ENCODE data around the gene VPS13D.
"Not testable (repeated sequence)": the region's sequence is repeated elsewhere in the genome, so short reads cannot be mapped to it uniquely, and the experiment has no call there.

The VPS13D gene

DNA sequence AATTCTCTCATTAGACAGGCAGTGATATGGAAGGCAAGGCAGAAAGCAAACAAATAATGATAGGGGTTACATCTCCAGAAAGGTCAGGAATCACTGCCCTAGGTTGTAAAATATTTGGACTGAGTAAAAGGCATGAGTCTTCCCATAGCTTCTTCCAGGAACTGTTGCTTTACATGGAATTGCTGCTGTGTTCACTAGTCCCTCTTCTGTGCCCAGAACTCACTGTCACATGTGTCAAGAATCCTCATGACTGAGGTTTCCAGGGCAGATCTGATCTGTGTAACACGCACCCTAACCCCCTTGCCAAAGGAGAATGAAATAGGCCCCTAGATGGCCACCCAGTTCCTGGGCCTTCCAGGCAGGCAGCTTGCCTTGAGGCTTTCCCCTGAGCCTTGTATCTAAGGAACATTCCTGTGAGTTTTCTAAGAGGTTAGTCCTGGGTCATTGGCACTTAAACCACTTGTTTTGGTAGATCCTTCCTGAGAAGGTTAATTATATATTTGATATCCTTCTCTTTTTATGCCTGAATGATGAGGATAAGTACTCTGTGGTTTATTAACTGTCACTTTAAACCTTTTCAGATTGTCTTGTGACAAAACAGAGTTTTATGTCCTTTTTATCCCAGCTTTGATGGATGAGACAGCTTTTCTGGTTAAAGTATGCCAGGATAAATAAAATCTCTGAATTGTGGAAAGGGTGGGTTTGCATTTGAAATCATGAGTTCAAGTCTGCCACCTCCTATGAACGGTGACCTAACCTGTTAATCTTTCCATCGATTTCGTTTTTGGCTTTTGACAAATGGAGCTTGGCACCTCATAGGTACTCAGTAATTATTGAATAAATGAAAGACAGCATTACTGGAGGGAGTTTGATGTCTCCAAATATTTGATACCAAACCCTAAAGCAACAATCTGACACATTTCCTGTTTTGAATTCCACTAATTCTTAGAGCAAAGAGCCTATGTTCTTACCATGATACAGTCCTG lies 224.9 kb downstream of the VPS13D start:
- DNase-seq = no peak

DNA sequence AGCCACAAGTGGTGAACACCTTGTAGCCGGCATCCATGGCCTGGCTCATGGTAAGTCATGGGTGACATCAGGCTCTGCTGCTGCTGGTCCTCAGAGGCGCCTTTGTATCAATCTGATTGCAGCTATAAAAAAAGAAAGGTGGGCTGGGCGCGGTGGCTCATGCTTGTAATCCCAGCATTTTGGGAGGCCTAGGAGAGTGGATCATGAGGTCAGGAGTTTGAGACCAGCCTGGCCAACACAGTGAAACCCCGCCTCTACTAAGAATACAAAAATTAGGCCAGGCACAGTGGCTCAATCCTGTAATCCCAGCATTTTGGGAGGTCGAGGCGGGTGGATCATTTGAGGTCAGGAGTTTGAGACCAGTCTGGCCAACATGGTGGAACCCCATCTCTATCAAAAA lies 226.3 kb downstream of the VPS13D start:
- DNase-seq = not testable (repeated sequence)

DNA sequence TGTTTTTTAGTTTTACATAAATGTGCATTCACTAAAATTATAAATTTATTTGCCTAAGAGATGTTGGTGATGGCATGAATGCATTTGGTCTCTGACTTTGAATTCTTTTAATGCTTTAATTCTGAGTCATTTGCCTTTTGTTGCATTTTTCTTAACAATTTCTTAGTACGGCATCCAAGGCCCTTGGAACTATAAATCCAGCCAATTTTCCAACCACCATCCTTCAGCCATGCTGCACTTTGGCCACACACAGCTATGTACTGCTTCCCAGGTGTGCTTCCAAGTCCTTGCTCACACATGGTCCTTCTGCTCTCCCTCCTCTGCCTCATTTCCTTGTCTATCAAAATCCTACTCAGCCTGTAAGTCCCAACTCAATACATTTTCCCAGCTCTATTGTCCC lies 227.1 kb downstream of the VPS13D start:
- DNase-seq = no peak

DNA sequence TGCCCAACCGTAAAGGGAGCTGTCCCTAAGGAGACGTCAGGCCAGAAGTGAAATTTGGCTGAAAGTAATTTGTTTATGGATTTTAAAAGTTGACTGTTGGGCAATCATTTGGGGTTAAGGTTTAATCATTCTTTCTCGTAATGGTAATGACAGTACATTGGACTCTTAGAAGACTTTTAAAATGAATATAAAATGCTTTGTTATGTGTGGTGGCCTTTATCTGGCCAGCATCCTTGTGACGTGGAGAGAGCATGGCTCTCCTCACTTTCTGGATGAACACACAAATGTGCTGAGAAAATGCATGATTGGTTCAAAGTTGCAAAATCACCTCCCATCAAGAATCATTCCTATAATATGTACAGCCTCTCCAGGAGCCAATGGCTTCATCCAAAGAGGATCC lies 227.9 kb downstream of the VPS13D start:
- DNase-seq = no peak

DNA sequence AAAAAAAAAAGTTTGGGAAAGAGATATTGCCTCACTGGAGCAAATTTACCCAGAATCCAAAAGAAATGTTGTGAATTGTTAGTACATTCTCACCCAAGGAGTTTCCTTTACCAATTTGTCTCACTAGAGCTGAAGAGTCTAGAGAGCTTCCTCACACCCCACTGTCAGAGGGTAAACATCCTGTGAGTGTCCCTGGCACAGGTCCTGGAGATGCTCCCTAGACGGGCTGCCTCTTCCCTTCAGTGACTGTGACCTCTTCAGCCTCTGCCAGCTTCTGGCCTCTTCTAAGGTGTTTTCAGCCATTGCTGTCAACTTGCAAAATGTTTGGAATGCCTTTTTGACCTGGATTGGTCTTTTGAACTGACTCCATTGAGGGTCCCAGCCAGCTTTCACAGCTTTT lies 228.7 kb downstream of the VPS13D start:
- no peak for DNase-seq

DNA sequence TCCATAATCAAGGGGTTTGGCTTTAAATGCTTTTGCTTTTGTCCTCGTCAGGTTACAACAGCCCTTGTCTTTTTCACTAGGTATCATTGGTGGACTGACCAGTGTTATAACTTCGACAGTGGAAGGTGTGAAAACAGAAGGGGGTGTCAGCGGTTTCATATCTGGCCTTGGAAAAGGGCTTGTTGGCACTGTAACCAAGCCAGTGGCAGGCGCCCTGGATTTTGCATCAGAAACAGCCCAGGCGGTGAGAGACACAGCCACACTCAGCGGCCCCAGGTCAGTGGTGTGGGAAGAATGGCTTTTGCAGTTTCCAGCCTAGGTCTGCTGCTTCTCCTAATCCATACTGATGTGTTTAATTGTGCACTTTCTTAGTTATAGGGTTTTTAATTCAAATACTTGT lies 230.3 kb downstream of the VPS13D start:
- DNase-seq = no peak

DNA sequence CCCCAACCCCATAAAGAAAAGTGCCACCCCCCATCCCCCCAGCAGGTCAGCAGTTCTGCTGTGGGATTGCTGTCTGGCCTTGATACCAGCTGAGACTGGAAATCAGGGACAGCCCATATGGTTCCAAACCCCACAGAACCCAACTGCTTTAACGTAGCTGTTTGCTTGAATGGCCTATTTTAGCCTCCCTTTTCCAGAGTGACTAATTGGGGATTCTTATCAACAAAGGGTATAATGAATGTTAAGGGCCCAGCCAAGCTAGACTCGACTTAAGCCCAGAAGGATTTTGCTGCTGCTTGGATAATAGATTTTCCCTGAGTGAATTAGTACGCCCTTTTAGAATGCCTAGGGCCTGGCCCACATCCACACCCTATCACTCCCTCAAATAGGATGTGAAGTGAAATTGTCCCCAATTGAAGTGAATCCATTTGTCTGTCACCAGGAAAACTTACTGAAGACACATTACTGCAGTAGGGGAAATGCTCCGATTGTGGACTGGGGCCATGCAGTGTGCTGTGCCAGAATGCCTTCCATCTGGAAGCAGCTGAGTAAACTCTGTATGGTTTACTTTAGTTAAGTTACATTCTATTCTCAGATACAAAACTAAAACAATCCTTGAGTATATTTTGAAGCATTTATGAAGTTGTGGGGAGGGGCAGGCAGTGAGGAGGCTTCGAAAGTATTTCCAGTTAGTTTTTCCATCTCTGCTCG lies 231.2 kb downstream of the VPS13D start:
- peak; percentile 11 for DNase-seq

DNA sequence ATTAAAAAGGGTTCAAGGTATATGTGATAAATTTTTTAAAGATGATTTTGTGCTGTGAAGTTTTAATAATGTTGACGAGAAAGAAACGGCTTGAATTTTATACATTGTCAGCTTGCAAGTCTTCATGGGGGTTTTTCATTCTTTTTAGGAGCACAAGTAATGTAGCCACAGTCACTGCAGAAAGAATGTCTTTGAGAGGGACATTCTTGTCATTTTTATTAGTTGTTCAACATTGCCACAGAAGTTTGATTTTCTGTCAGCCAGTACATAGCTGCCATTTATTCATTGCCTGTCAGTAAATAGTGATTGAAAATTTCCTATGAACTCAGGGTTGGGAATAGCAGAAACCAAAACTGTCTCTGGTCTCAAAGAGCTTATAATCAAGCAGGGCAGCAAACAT lies 231.9 kb downstream of the VPS13D start:
- no peak for DNase-seq

DNA sequence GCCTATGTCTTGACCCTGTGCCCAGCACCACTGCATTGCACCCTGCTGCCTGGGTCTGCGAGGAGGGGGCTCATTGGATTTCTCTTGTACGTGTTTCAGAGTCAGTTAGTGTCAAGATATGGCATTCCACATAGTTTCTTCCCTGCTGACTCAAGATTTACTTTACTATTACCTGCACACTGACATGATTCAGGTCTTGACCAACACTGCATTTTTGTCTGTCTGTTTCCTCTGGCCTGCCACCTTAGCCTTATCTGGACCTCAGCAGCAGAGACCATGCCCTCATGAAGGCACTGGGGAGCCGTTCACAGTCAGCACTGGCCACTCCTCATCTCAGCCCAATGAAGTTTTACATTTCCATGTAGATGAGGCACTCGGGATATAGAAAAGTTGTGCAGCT lies 232.8 kb downstream of the VPS13D start:
- DNase-seq = no peak

DNA sequence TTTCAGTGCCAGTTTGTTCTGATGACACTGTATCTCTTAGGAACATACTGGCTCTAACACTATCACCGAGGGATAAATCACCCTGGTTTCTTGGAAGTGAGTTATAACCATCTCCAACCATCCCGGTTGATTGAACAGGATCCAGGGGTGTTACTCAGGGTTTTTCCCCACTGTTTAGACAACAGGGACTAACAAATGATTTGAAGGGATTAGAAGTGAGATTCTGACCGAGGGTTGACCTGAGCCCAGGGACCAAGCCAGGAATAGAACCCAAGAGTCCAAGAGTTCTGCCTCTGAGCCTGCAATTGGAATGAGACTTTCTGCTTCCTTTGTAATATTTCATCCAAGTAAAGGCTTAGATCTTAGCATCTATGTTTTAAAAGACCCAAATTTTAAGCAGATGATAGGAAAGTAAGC lies 234.2 kb downstream of the VPS13D start:
- DNase-seq = no peak

DNA sequence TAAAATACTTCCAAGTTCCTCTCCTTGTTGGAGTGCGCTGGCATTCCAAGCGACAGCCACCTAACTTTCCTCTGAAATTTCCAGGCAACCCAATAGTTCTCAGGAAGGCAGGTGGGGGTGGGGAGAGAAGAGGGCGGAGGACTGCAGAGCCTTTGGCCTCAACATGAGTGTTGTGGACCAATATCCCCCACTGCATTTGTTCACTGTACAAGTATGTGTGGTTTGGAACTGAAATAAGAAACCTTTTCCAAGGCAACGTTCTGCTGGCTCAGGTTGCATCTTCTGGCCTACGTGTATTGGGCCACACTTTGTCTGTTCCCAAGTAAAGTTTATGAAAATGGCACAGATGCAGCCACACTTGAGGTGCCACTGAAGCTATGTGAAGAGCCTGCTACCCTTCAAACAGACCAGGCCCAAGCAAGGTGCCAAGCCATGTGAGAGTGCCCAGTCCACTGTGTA lies 234.8 kb downstream of the VPS13D start:
- no peak for DNase-seq

DNA sequence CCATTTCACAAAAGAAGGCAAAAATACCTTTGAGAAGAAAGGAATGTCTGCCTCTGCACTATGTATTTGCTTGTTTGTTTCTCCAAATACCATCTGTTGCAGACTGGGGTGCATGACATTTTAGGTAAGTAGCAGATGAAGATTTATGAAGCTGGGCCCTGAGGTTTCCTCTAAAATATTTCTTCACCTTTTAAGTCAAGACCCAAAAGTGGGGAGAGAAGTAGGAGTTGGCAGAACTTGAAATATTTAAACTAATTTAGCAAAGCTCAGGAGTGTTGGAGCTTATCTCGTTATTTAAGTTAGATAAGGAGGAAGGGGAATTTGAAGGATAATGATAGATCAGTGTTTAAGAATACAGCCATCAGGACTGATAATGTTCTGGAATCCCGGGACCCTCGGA lies 235.3 kb downstream of the VPS13D start:
- DNase-seq = no peak

DNA sequence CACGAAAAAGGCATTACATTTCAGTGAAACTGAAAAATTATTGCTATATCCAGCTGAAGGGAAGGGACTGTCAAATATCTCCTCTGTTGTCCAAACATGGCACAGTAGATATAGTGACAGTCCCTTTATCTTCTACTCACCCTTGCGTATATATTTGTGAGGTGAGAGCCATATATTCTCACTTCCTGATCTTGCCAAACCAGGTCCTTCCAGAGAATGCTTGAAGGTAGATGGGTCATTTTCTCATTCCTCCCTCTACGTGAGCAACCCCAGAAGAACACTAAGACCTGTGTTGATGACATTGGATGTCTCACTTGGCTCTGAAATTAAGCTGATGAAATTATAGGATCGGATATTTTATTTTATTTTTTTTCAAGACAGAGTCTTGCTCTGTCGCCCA lies 237.0 kb downstream of the VPS13D start:
- no peak for DNase-seq

DNA sequence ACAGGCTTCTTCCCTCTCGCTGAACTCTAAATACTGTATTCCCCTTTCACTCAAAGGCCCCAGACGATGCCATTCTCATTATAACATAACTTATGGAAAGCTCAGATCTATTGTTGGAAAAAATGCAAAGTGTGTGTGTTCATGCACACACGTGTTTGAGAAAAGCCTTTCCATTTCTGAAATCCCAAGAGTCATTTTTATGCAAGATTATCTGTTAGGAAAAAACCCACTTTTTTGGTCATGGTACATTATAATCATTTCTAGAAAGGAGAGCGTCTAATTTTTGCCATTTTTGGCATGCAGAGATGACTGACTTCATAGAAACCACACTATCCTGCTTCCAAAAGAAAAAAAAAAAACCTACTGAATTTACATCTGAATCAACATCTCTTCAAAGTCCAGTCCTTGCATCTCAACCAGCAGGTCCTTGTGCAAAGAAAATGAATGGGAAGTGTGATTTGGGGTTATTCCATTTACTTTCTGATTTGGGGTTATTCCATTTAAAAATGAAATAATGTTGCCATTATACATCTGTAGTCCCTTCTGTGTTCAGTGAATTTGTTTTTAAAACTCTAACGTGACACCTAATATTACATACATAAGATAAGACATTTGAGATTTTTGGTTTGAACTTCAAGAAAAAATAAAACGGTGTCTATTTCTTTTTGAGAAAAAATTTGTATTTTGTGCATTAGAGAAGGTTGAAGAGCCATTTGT lies 237.9 kb downstream of the VPS13D start:
- no peak for DNase-seq

DNA sequence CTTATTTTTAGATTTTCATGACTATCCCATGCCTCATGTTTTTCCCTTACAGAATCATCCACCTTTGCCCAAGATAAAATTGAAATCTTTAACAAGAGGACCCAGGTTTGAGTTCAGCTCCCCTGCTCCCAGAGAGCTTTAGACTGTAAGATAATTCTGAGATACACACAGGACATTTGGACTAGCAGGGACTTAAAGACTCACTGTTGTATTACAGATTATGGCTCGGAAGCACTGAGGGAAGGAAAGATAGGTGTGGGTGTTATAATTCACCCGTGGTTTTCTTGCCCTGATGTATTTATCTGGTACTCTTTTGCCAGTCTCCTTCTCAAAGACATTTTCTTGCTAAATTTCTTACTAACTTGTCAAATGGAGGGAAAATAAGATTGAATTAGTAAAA lies 238.5 kb downstream of the VPS13D start:
- no peak for DNase-seq

DNA sequence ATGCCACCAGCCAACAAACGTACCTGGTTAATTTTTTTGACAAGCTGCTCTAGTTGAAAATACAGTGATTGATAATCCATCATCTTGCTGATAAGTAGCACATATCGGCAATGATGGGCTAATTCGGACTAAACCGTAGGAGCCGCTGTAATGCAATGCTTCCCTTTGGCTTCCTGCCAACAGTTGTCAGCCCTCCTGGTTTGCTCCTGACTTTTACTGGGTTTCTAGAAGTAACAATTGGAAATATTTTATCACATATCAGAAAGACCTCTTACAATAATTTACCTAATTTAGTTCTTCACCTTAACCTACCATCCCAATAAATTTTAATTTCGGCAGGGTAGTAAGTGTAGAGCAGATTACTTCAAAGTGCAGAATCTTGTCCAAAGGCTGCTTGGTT lies 239.7 kb downstream of the VPS13D start:
- no peak for DNase-seq

DNA sequence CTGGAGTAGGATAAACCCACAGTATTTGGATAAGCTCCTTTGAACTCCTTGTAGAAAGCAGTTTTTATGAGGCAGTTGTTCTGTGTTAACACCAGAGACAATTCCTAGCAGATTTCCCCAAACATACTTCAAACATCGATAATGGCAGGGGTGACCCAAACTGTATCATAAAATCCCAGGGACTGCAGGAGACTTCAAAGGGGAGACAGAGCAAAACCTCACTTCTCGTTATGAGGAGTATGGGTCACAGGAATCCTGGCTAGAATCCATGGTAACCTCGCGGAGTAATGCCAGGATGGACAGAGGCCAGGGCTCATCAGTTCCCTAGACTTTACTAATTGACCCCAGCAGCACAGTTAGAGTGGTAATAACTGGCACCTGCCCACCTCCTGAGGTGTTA lies 240.2 kb downstream of the VPS13D start:
- DNase-seq = no peak

DNA sequence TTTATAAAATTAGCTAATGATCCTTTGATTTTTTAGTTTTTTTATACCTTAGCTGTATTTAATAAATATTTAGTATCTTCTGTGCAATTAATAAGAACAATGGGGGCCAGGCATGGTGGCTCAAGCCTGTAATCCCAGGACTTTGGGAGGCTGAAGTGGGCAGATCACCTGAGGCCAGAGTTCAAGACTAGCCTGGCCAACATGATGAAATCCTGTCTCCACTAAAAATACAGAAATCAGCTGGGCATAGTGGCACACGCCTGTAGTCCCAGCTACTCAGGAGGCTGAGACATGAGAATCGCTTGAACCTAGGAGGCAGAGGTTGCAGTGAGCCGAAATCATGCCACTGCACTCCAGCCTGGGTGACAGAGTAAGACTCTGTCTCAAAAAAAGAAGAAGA lies 241.1 kb downstream of the VPS13D start:
- not testable (repeated sequence) for DNase-seq

DNA sequence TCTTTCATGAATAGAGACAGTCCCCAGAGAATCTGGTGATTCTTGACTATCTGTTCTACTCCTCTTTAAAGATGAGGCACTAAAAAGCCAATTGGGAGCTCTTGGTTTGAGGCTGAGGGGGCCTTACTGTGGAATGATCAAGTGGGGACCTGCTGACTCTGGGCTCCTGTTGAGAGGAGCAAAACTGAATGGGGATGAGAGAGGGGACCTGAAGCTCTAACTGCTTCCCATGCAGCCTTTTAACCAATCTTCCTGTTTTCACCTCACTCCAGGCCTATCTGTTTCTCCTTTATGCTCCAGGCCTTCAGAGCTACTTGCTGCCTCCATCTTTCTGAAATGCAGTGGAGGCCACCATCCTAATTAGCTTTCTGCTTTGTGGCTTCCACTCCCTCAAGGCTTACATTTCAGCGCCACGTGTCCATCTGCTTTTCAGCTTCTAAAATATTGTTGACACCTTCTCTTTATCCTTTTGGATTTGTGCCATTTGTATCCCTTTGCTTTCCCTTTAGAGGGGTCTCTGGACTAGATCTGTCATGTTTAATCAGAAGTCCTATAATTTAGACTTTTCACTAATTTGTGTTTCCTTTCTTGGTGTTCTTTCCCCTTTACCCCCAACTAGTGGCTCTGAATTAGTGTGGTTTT lies 242.4 kb downstream of the VPS13D start:
- no peak for DNase-seq

DNA sequence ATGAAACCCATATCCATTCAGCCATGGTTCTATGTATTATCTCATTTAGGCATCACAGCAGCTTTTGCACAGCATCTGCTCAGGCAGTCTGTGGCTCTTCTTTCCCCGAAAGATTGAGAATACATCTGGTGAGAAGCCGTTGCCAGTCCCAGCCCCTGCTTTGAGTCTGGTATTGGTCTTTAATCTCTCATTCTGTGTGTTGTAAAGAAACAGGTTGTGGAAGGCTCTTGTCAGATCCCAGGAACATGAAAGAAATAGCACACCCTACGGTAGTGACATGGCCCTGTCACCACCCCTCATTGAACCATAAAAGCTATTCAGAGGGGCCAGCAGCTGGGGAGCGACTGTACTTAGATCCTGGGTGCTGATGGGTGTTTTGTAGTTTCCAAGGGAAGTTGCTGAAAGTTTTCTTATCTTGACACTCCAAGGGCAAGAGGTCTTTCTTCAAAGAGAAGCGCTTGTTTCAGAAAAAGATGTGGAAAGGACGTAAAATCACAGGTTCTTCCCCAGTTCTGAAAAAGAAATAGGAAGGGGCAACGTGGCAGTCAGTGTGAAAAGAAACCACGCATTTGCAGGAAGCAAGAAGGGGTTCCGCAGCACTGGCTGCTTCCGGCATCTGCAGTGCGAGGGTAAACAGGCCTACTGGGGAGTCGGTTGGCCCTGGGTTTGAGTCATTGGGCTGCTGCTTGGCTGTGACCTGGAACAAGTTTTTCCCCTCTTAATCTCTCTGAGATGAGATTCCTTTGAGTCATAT lies 243.1 kb downstream of the VPS13D start:
- DNase-seq = no peak

DNA sequence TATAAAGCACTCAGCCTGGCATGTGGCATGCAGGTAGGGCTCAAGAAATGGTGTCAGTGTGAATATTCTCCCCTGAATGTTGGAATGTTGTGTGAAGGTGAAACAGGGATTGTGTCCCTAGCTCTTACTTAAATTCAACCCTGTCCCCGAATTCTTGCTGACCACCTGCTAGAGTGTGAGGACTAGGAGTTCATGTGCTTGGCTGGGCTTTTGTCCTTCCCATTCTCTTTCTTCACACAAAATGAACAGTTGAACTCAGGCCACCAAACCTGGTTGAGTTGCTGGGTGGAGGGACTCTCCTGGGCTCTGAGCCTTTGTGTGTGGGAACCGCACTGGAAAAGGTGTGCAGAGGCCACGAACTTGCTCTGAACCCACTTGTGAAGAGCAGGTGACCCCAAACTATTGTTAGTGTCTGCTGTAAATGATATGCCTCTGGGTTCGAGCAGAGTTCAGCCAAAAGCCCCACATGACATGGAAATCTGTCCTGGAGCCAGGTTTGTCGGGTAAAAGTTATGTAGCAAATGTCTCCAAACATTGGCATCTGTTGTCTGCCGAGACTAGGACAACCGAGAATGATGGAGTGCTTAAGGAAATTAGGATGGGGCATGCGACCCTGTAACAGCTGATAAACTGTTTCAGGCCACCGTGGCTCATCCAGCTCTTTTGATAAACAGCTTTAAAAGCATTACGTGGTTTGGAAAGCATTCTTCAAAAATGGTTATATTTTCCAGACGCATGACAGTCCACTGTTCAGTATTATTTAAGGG lies 243.9 kb downstream of the VPS13D start:
- DNase-seq = no peak

Data from NCI-H774 (cell line).